Sigmoid colon (tissue), 7 donors: ENCODE results near the gene TBC1D22A. TPM values are rescaled to one million over a fixed set of nuclear protein-coding genes. Genes with fewer than 3 reads are reported as not detected.

ENCODE experiments used
- DNase-seq: peaks from one replicate; pipeline ENCODE4 v3.0.0-alpha.2; 2019
- H3K27ac ChIP-seq, 4 donors: fragments of 200-600 bp; sonication (generic); one replicate each; pipeline ENCODE4 v1.5.1; 2016 to 2019; ENCODE audit warnings: mild to moderate bottlenecking in 1 of 4
- H3K27me3 ChIP-seq, 3 donors: fragments of 200-600 bp; sonication (generic); one replicate each; pipeline ENCODE4 v1.5.1; 2019; ENCODE audit warnings: mild to moderate bottlenecking in 1 of 3
- H3K36me3 ChIP-seq, 4 donors: fragments of 200-600 bp; sonication (generic); one replicate each; pipeline ENCODE4 v1.5.1; 2016 to 2019
- H3K4me1 ChIP-seq, 4 donors: fragments of 200-600 bp; sonication (generic); one replicate each; pipeline ENCODE4 v1.5.1; 2017 to 2019
- H3K4me3 ChIP-seq, 4 donors: fragments of 200-600 bp; sonication (generic); one replicate each; pipeline ENCODE4 v1.5.1; 2017 to 2019; ENCODE audit warnings: mild to moderate bottlenecking in 2 of 4, moderate library complexity in 1 of 4
- H3K9me3 ChIP-seq, 4 donors: fragments of 200-600 bp in 3 of 4; sonication (generic) in 3 of 4; one replicate each; pipeline versions ENCODE4 v1.5.1 to v1.6.1; 2013 to 2019
- EP300 ChIP-seq, 4 donors: sonication (generic); formaldehyde crosslinking; IDR thresholded peaks; one replicate each; pipeline ENCODE4 v1.6.1; 2017; ENCODE audit warnings: antibody characterized with exemption in 4 of 4
- POLR2A ChIP-seq, 2 donors: fragments of 450-650 bp; IDR thresholded peaks; one replicate each; pipeline ENCODE4 v1.6.1; 2016; ENCODE audit warnings: antibody characterized with exemption in 2 of 2, mild to moderate bottlenecking in 2 of 2, moderate library complexity in 2 of 2
- POLR2AphosphoS5 ChIP-seq, 4 donors: sonication (generic); formaldehyde crosslinking; IDR thresholded peaks; one replicate each; pipeline ENCODE4 v1.6.1; 2017; ENCODE audit warnings: antibody characterized with exemption in 4 of 4
- WGBS, 2 donors: extraction: QIAGEN DNeasy Blood & Tissue Kit; methylation state at CpG; one replicate each; pipeline ENCODE4 v1.1.7; 2013; 5-methylcytosine and 5-hydroxymethylcytosine counted together
- intact Hi-C: fragments of 100-400 bp; cut with DNase I; formaldehyde crosslinking; loops from one replicate; pipeline ENCODE4 v1.15.1; 2023
- polyA plus RNA-seq, 3 donors: library from polyadenylated mRNA; stranded (reverse); fragments of 200-250 nt; gene quantifications; one replicate each; pipeline ENCODE4 v1.2.3, GENCODE V29; 2013
- total RNA-seq, 4 donors: library from RNA; depleted of rRNA; stranded (reverse); fragments of >200 nt; gene quantifications; one replicate each; pipeline ENCODE4 v1.1.0, GENCODE V29; 2016
- TF ChIP-seq, protein P1 (sequence below), 4 experiments: fragments of 450-650 bp in 3 of 4; fragments of 200-600 bp in 1 of 4; IDR thresholded peaks; one replicate each; pipeline ENCODE4 v1.5.1; 2016 to 2019; ENCODE audit warnings: antibody characterized with exemption in 4 of 4, mild to moderate bottlenecking in 3 of 4, moderate library complexity in 2 of 4
- donor health status: healthy with polysubstance abuse.
- donor health status: Bipolar disorder and iron deficiency.
- donor health status: healthy.

Gene TBC1D22A
- total and polyA plus RNA-seq, 7 donors, result 13.6 to 34.6 (median 14.3) TPM

DNA sequence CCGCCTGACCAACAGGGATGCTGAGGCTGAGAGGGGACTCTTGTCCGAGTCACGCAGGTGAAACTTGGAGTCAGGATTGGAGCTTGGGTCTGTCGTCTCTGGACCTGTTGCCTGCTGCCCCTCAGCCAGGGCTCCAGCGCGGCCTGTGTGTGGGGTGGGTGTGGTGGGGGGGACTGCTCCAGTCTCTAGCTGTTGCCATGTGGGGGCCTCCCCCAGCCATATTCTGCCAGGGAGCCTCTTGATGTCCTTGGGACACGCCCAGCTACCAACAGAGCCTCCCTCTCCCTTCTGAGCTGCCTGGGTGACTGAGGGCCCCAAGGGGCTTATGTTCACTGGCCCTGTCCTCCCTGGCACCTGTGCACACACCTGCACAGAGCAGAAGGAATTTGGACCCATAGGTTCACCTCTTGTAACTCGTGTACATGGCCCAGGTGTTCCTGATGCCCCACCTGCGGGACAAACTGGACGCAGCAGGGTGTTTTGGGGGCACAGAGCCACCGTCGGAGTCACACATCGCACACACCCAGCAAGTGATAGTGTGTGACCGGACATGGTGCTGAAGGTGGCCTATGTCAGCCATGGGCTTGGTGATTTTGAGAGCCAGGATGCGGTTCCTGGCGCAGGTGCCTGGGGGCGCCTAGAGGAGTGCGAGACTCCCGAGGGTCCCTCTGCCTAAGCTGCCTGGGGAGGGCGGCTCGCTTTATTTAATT, 252.3 kb downstream of the TBC1D22A start:
- intact Hi-C loops, result no loop called here
- H3K9me3 ChIP-seq, result no peaks in the 10 kb centered on the region
- no peaks in the 10 kb centered on the region for H3K36me3 ChIP-seq
- 90 to 95% methylated on average over 21 of the region's 21 CpGs for WGBS, 2 donors
- no peak overlapping the region for H3K4me3 ChIP-seq
- no peaks in the 10 kb centered on the region for H3K27me3 ChIP-seq
- TF ChIP-seq POLR2AphosphoS5 (IDR thresholded peaks at IDR 0.05) (no peak), POLR2A (IDR thresholded peaks at IDR 0.05) (no peak), EP300 (IDR thresholded peaks at IDR 0.05) (no peak)
- TF ChIP-seq, protein P1, sequence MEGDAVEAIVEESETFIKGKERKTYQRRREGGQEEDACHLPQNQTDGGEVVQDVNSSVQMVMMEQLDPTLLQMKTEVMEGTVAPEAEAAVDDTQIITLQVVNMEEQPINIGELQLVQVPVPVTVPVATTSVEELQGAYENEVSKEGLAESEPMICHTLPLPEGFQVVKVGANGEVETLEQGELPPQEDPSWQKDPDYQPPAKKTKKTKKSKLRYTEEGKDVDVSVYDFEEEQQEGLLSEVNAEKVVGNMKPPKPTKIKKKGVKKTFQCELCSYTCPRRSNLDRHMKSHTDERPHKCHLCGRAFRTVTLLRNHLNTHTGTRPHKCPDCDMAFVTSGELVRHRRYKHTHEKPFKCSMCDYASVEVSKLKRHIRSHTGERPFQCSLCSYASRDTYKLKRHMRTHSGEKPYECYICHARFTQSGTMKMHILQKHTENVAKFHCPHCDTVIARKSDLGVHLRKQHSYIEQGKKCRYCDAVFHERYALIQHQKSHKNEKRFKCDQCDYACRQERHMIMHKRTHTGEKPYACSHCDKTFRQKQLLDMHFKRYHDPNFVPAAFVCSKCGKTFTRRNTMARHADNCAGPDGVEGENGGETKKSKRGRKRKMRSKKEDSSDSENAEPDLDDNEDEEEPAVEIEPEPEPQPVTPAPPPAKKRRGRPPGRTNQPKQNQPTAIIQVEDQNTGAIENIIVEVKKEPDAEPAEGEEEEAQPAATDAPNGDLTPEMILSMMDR (IDR thresholded peaks at IDR 0.05), result no peak
- no peak overlapping the region for H3K27ac ChIP-seq
- H3K4me1 ChIP-seq, result peaks cover 0 to 8% (median 3%) of the 10 kb centered on the region in 4 donors
- DNase-seq, result peak; percentile 55

DNA sequence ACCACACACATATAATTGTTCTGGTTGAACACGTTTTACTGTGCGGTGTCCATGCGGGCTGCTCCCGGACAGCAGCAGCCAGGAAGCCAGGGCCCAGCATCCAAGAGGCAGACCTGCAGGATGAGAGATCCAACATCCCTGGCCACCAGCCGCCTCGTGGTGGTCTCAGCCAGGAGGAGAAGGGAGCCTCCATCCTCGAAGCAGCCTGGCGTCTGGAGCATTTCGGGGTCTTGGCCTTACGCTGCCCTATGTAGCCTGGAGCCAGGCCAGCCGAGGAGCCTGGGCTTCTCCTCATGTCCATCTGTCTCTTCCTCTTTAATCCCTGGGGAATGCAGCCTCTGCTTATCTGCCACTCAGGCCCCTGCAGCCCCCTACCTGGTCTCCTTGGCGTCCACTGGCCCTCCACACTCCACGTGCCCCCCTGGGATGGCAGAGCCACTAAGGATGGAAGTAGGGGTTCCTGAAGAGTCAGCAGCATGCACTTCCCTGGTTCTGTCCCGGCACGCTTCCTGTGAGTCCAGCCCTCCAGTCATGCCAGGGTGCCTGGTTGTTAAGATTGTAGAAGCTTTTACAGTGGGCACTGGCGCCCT, 253.2 kb downstream of the TBC1D22A start:
- Histone ChIP-seq H3K4me1 (peaks cover 0 to 8% (median 0%) of the 10 kb centered on the region in 4 donors), H3K27ac (no peak overlapping the region), H3K9me3 (no peaks in the 10 kb centered on the region), H3K36me3 (no peaks in the 10 kb centered on the region), H3K4me3 (no peak overlapping the region), H3K27me3 (no peaks in the 10 kb centered on the region)
- TF ChIP-seq POLR2A (IDR thresholded peaks at IDR 0.05) (no peak), EP300 (IDR thresholded peaks at IDR 0.05) (no peak), POLR2AphosphoS5 (IDR thresholded peaks at IDR 0.05) (no peak)
- TF ChIP-seq, protein P1 (IDR thresholded peaks at IDR 0.05), result no peak
- intact Hi-C loops, result no loop called here
- DNase-seq, result peak; percentile 57
- whole genome bisulfite sequencing, 2 donors, result 94 to 96% methylated on average over 16 of the region's 16 CpGs

DNA sequence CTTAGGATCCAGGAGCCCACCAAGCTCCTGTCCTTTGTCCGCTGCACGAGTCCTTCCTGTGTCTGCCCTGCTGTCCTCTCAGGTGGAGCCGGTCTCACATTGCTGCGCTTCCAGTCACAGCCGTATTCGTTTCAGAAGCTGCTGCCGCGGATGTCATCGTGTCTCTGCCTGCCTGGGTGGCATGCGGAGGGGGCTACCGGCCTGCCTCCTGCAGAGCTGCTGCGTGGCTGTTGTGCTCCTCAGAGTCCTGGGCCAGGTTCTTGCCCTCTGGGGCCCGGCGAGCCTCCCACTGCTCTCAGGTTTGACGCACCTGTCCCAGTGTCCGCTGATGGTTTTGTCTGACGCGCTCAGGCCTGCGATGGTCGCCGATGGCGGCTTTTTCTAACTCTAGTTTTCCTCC, 254.2 kb downstream of the TBC1D22A start:
- H3K9me3 ChIP-seq, result no peaks in the 10 kb centered on the region
- H3K27ac ChIP-seq, result no peak overlapping the region
- peaks cover 0 to 8% (median 0%) of the 10 kb centered on the region in 4 donors for H3K4me1 ChIP-seq
- no peaks in the 10 kb centered on the region for H3K36me3 ChIP-seq
- no peak overlapping the region for H3K4me3 ChIP-seq
- no peaks in the 10 kb centered on the region for H3K27me3 ChIP-seq
- WGBS, 2 donors, result 97 to 98% methylated on average over 22 of the region's 22 CpGs
- intact Hi-C loops, result no loop called here
- peak; percentile 61 for DNase-seq
- no peak for TF ChIP-seq POLR2A (IDR thresholded peaks at IDR 0.05)
- no peak for TF ChIP-seq POLR2AphosphoS5 (IDR thresholded peaks at IDR 0.05)
- TF ChIP-seq, protein P1 (IDR thresholded peaks at IDR 0.05), result no peak
- no peak for TF ChIP-seq EP300 (IDR thresholded peaks at IDR 0.05)

DNA sequence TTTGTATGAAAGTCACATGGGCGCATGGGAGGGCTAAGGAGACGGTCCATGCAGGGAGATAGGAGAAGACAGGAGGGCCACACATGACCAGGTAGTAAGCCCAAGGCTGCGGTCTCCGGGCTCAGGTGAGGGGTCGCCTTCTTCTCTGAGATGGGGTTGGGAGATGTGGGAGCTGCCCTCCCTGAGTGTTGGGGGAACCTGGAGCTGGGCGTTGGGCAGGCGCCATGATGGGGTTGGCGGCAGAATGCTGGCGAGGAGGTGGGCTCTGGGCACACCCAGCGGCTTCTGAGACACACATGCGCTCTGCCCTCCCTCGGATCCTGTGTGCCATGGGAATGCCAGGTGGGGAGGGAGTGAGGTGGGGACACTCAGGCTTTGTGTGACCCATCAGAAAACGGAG, 254.8 kb downstream of the TBC1D22A start:
- Histone ChIP-seq H3K4me3 (no peak overlapping the region), H3K27ac (no peak overlapping the region), H3K4me1 (peaks cover 0 to 8% (median 0%) of the 10 kb centered on the region in 4 donors), H3K36me3 (no peaks in the 10 kb centered on the region), H3K9me3 (no peaks in the 10 kb centered on the region), H3K27me3 (no peaks in the 10 kb centered on the region)
- TF ChIP-seq, protein P1 (IDR thresholded peaks at IDR 0.05), result no peak
- WGBS, 2 donors, result 90% methylated on average over 13 of the region's 13 CpGs
- intact Hi-C loops, result no loop called here
- DNase-seq, result peak; percentile 50
